ENCODE data around the gene TMX4. TPM values are rescaled to one million over a fixed set of nuclear protein-coding genes. Genes with fewer than 3 reads are reported as not detected.
A peak's percentile ranks its signal among the peaks of the same experiment; 100 is the strongest.

The TMX4 gene
- total RNA-seq, 1 donor from 2014 or later, result 28.7 TPM

- Mint-ChIP-seq H3K4me1 (peaks cover 40% of the 10 kb centered on the region), H3K4me3 (no peak overlapping the region), H3K36me3 (no peaks in the 10 kb centered on the region), H3K27ac (peak overlapping the region; percentile 72), H3K9me3 (peaks cover 3% of the 10 kb centered on the region), H3K27me3 (ENCODE audit: low read depth) (no peaks in the 10 kb centered on the region)
- no peak for DNase-seq (ENCODE audit: low spot score in 2 of 2, unreplicated experiment in 2 of 2)
- TF ChIP-seq CTCF (IDR thresholded peaks at IDR 0.05; ENCODE audit: unreplicated experiment), result no peak
Observed at GRCh38 chr20:8061861-8062518, 42.4 kb upstream of the TMX4 start.

GRCh38 chr20:8060977-8061376 lies 41.4 kb upstream of the TMX4 start:
- DNase-seq (ENCODE audit: low spot score in 2 of 2, unreplicated experiment in 2 of 2), result no peak
- peaks cover 31% of the 10 kb centered on the region for H3K4me1 Mint-ChIP-seq
- peaks cover 3% of the 10 kb centered on the region for H3K9me3 Mint-ChIP-seq
- no peaks in the 10 kb centered on the region for H3K27me3 Mint-ChIP-seq (ENCODE audit: low read depth)
- no peak for TF ChIP-seq CTCF (IDR thresholded peaks at IDR 0.05; ENCODE audit: unreplicated experiment)
- peak overlapping the region; percentile 66 for H3K27ac Mint-ChIP-seq
- no peaks in the 10 kb centered on the region for H3K36me3 Mint-ChIP-seq
- no peak overlapping the region for H3K4me3 Mint-ChIP-seq

GRCh38 chr20:8057871-8058270 lies 38.3 kb upstream of the TMX4 start:
- Mint-ChIP-seq H3K4me1 (peaks cover 28% of the 10 kb centered on the region), H3K36me3 (no peaks in the 10 kb centered on the region), H3K27ac (no peak overlapping the region), H3K27me3 (ENCODE audit: low read depth) (no peaks in the 10 kb centered on the region), H3K4me3 (no peak overlapping the region), H3K9me3 (no peaks in the 10 kb centered on the region)
- no peak for DNase-seq (ENCODE audit: low spot score in 2 of 2, unreplicated experiment in 2 of 2)
- no peak for TF ChIP-seq CTCF (IDR thresholded peaks at IDR 0.05; ENCODE audit: unreplicated experiment)

GRCh38 chr20:8055096-8055495 lies 35.5 kb upstream of the TMX4 start:
- DNase-seq (ENCODE audit: low spot score in 2 of 2, unreplicated experiment in 2 of 2), result no peak
- Mint-ChIP-seq H3K4me3 (no peak overlapping the region), H3K27ac (no peak overlapping the region), H3K4me1 (peaks cover 13% of the 10 kb centered on the region), H3K9me3 (peaks cover 5% of the 10 kb centered on the region), H3K27me3 (ENCODE audit: low read depth) (no peaks in the 10 kb centered on the region), H3K36me3 (no peaks in the 10 kb centered on the region)
- no peak for TF ChIP-seq CTCF (IDR thresholded peaks at IDR 0.05; ENCODE audit: unreplicated experiment)

GRCh38 chr20:8050157-8050837 lies 30.7 kb upstream of the TMX4 start:
- H3K27ac Mint-ChIP-seq, result no peak overlapping the region
- H3K4me3 Mint-ChIP-seq, result no peak overlapping the region
- peaks cover 8% of the 10 kb centered on the region for H3K4me1 Mint-ChIP-seq
- TF ChIP-seq CTCF (IDR thresholded peaks at IDR 0.05; ENCODE audit: unreplicated experiment), result no peak
- peaks cover 2% of the 10 kb centered on the region for H3K27me3 Mint-ChIP-seq (ENCODE audit: low read depth)
- H3K36me3 Mint-ChIP-seq, result no peaks in the 10 kb centered on the region
- no peak for DNase-seq (ENCODE audit: low spot score in 2 of 2, unreplicated experiment in 2 of 2)
- peaks cover 14% of the 10 kb centered on the region for H3K9me3 Mint-ChIP-seq

Data from mesothelial cell of epicardium (in vitro differentiated cells).